Activated effector memory CD4-positive, alpha-beta T cell treated with Interleukin-2 at 50 U/mL for 16 hours (primary cell): ENCODE results near the gene NOS2.
"Not testable (repeated sequence)": the region's sequence is repeated elsewhere in the genome, so short reads cannot be mapped to it uniquely, and the experiment has no call there.

ENCODE experiments used
- DNase-seq: peaks from one replicate; pipeline ENCODE4 v3.0.0-alpha.2; 2020

The NOS2 gene

DNA sequence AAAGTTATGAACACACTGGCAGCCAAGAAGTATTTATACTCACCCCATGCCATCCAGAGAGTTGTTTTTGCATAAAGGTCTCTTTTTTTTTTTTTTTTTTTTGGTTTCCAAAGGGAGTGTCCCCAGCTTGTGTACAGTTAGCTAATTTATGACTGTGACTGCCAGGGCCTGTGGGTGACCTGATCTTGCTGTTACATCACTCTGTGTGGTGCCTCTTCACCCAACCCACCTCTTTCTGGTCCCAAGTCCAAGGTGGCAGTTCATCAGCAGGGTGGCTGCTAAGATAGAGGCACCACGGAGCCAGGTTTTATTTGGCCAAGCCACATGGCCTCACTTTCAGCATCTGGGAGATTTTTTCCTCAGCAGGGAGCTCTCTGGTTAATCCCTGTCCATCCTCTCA, at the start of gene NOS2:
Gene NOS2 (minus strand): TSS at position 8 of the 400 bp plus-strand sequence. CDS start 1,720 bp downstream, outside the sequence.
- DNase-seq, result no peak

DNA sequence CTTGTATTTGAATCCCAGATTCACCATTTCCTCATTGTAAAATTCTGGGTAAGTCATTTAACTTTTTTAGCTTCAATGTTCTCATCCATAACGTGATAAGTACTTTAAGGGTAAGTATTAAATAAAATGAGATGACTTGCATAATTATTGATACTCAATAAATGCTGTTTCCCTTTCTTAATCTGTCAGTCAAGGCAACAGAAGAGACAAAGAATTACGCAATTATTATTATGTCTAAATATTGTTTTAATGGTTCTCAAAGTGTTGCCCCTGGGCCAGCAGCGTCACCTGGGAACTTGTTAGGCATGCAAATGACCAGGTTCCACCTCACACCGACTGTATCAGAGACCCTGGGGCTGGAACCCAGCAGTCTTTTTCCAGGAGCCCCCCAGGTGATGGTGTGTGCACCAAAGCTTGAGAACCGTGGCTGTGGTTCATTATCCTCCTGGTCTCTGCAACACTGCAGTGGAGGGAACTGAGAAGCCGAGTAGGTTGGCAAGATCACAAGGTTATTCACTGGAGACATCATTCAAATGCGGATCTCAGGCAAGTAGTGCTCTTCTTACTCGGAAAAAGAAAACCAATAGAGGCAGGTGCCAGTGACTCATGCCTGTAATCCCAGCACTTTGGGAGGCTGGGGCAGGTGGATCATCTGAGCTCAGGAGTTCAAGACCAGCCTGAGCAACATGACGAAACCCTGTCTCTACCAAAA, 49.3 kb upstream of the NOS2 start:
- no peak for DNase-seq

DNA sequence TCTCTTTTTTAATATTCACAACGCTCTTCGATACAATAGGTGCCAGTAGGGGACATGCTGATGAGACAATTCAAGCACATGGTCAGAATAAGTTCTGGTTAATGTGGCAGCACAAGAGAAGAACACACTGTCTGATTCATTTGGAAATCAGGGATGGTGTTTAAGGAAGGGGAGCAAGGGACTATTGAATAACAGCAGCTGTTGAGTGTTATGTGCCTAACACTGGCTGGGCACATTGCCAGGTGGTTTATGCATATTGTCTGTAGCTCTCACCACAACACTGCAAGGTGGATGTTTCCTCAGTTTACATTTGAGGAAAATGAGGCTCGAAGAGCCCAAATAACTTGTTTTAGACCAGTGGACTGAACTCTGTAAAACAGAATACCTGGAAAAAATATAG, 48.6 kb upstream of the NOS2 start:
- DNase-seq, result no peak

DNA sequence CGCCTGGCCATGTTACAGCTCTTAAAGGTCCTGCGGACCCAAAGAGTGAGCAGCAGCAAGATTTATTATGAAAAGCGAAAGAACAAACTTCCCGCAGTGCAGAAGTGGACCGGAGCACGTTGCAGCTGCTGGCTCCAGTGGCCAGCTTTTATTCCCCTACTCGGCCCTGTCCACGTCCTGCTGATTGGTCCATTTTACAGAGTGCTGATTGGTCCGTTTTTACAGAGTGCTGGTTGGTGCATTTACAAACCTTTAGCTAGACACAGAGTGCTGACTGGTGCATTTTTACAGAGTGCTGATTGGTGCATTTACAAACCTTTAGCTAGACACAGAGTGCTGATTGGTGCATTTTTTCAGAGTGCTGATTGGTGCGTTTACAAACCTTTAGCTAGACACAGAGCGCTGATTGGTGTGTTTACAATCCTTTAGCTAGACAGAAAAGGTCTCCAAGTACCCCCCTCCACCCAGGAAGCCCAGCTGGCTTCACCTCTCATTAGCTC, 46.5 kb upstream of the NOS2 start:
- not testable (repeated sequence) for DNase-seq

DNA sequence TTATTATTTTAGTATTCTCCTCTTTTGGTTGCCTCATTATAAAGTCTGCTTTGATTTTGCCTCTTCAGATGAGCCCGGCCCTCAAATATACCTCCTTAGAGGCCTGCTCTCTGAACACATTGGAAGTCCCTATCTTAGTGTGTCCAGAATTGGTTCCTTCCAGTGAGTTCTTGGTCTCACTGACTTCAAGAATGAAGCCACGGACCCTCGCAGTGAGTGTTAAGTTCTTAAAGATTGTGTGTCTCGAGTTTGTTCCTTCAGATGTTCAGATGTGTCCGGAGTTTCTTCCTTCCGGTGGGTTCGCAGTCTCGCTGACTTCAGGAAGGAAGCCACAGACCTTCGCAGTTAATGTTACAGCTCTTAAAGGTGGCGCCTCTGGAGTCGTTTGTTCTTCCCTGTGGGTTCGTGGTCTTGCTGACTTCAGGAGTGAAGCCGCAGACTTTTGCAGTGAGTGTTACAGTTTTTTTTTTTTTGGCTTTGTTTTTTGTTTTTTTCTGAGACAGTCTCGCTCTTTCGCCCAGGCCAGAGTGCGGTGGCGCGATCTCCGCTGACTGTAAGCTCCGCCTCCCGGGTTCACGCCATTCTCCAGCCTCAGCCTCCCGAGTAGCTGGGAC, 45.8 kb upstream of the NOS2 start:
- peak; percentile 13 for DNase-seq

DNA sequence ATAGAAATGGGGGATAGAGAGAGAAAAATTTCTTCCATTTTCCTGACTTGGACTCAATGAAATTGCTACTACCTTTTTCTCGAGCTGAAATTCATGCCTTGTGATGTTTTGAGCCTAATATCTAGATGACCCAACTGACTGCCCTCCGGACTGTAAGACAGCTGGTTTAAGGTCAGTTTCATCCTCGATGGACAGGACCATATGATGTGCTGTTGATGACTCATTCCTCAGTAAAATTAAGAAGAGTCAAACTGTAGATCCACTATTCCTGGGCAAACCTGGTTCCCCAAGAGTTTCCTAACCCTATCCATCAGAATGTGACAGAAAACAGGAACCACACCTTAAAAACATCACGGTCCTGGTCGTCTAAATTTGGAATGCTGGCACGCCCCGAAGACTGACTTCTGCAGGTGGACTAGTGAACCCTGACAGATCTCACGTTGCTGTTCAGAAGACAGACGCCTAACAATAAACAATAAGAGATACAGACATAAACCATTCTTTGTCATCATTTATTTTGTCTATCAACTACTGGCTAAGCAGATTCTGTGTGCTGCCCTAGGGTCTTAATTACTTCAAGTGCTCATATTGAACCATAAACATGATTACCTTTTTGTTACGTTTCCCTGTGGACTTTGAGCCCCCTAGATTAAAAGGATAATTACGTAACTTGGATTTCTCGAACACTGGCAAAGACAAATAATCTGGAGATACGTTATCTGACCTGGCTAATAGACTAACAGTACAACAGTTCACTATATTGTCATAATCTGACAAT, 45.1 kb upstream of the NOS2 start:
- DNase-seq, result no peak

DNA sequence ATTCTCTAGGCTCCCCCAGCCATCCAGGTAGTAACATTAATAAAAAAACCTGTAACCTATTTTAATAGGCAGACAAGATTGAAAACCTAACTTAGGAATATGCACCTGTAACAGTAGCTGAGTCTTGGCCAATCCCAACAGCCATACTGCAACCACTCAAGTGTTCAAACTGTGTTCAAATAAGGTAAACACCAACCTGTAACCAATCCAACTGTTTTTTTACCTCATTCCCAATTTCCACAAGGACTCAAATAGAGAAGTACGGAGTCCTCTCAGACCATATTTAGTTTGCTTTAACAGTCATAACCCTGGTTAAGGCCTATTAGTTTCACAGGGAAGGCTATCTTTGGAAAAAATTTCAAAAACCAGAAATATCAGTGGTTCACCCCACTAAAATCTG, 40.4 kb upstream of the NOS2 start:
- no peak for DNase-seq

DNA sequence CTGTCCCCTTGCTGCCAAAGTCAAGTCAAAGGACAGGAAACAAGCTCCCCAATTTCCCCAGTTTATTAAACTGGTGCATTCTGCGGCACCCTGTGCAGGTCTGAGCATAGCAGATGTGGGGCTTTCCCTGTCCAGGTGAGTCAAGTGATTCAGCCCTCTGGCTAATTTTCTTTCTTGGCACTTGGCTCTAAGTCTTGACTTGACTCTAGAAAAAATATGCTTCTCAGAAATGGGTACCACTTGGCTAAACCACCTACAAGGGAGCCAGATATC, 40.0 kb upstream of the NOS2 start:
- DNase-seq, result not testable (repeated sequence)

DNA sequence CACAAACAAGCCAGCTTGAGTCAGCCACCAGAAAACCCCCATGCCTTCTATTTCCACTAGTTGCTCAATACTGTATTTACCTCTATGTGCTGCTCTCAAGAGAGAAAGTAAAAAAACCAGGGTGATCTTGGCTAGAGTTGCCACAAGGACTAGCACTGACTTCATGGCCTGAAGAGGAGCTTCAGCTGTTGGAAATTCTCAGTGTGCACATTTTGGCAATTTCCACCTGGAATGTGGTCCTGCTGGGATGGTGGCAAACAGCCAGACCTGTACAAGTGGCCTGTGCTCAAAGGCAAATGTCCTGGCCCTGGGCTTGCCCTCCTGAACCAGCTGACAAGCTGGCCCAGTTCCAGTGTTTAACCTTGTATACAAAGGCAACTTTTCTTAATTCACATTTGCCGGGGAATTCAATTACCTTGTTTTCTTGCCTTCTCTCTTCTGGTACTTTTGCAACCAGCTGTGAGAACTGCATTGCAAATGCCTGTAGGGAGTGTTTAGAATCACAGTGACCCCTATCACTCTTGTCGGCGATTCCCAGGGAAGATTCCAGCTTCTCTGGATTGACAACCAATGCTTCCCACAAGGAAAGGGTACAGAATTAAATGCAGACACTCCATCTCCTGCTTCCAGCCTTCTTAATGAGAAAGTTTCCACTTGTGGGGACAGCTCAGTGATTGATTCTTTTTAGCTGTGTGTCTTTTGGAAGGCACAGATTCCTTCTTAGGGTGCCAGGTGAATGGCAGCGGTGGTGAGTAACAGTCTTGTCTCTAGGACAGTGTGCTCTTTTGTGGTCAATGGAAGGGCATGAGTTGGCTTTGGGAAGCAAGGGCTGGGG, 39.5 kb upstream of the NOS2 start:
- DNase-seq, result not testable (repeated sequence)

DNA sequence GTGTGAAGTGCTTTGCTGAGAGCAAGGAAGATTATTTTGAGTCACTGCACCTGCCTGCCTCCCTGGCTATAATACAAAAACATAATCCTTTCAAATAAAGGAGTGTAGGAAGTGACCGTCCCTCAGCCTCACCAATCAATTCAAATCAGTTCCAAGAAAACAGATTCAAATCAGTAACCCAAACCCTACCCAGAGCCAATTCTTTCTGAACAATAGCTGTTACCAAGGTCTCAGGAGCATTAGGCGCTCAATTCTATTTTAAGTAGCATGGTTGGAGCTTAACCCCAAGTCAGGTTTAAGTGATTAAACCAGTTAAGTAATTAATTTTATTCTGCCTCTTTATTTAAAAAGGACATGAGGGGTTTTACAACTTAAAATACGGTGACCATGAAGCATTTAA, 38.3 kb upstream of the NOS2 start:
- not testable (repeated sequence) for DNase-seq

DNA sequence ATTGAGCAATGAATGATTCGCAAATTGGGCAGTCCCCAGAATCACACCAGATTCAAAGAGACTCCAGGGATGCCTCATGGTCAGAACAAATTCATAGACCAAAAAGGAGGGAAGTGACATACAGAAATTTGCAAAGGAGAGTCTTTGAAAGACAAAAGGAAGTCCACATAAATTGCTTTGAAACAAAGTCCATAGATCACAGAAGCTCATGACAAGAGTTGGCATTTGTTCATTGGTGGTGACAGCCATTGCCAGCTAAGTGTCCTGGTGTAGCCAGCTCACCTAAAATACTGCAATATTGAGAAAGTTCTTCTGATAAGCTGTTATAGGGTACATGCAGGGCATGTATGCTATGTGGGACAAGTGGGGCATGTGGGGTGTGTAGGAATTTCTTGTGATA, 37.4 kb upstream of the NOS2 start:
- DNase-seq, result not testable (repeated sequence)

DNA sequence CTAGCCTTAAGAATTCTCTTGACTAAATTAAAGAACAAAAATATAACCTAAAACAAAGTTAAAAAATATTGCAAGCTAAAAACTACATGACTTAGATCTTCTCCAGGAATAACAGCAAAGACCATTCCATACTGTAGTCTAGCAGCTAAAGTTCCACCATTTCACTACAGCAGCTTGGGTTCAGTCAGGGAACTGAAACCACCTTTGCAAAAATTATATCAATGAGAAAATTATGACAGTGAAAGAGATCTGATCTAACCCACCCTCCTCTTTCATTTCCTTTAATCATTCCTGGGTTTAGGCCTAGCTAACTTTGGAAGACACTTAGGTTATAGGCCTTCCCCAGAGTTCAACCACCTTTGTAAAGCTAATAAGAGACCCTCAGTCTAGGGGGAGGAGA, 36.3 kb upstream of the NOS2 start:
- no peak for DNase-seq

DNA sequence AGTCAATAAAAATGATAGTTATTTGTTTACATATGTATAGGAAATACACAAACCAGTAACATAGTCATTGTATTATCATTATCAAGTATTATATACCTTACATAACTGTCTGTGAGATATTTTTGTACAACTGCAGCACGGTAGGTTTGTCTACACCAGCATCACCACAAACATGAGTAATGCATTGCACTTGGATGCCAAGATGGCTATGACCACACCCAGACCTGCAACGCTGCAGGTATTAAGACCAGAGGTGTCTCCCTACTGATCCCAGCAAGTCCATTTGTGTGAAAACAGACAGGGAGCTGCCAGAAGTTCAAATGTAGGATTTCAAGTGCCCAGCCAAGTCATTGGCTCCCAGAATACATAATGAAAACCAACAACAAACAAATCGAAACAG, 34.2 kb upstream of the NOS2 start:
- no peak for DNase-seq

DNA sequence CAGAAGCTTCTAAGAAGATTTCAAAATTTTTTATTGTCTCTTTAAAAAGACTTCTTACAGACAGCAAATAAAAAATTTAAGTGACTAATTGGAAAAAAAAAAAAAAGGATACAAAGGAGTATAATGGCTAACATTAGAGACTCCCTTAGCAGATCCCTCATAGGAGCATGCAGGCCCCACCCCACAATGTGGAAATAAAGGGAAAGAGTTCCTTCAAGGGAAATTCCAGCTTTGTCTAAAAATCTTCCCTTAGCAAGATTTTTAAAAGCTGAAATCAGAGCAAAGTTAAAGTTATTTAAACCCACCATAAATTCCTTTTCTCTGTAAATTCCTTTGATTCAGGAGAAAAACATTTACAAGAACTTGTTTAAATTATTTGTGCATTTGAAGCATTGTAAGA, 32.5 kb upstream of the NOS2 start:
- no peak for DNase-seq

DNA sequence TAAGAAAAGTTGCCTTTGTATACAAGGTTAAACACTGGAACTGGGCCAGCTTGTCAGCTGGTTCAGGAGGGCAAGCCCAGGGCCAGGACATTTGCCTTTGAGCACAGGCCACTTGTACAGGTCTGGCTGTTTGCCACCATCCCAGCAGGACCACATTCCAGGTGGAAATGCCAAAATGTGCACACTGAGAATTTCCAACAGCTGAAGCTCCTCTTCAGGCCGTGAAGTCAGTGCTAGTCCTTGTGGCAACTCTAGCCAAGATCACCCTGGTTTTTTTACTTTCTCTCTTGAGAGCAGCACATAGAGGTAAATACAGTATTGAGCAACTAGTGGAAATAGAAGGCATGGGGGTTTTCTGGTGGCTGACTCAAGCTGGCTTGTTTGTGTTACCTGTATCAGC, 29.6 kb upstream of the NOS2 start:
- not testable (repeated sequence) for DNase-seq

DNA sequence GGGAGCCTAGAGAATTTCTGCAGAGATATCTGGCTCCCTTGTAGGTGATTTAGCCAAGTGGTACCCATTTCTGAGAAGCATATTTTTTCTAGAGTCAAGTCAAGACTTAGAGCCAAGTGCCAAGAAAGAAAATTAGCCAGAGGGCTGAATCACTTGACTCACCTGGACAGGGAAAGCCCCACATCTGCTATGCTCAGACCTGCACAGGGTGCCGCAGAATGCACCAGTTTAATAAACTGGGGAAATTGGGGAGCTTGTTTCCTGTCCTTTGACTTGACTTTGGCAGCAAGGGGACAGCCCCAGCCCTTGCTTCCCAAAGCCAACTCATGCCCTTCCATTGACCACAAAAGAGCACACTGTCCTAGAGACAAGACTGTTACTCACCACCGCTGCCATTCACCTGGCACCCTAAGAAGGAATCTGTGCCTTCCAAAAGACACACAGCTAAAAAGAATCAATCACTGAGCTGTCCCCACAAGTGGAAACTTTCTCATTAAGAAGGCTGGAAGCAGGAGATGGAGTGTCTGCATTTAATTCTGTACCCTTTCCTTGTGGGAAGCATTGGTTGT, 28.9 kb upstream of the NOS2 start:
- DNase-seq, result not testable (repeated sequence)

DNA sequence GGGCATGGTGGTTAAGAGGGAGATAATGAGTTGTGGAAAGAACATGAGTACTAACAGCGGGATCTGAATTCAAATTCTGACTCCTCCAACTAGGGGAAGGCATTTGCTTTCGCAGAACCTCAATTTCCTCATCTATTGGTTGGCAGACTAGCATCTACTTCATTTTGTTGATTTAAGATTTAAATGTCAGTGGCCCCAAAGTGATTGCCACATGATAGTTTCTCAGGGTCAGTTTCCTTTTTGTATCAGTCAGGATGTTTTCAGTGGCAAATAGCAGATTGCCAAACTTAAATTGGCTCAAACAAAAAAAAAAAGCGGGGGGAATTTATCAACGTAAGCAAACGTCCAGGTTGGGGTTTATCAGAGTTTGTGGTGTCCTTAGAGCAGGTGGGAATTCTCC, 25.1 kb upstream of the NOS2 start:
- no peak for DNase-seq

DNA sequence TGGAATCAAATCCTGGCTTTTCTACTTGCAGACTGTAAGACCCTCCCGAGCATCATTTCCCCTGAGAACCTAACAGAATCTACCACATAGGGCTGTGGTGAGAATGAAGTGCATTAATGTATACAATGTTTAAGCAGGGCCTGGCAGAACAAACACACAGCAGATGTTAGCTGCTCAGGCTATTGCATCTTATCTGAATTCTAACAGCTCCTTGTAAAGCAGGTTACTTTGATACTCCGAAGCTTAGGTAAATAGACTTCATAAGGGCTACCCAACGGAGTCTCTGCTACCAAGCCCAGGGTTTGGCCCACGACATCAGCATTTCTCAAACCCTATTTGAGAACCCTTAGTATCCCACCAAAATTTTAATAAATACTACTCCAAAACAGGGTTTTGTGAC, 24.4 kb upstream of the NOS2 start:
- no peak for DNase-seq

DNA sequence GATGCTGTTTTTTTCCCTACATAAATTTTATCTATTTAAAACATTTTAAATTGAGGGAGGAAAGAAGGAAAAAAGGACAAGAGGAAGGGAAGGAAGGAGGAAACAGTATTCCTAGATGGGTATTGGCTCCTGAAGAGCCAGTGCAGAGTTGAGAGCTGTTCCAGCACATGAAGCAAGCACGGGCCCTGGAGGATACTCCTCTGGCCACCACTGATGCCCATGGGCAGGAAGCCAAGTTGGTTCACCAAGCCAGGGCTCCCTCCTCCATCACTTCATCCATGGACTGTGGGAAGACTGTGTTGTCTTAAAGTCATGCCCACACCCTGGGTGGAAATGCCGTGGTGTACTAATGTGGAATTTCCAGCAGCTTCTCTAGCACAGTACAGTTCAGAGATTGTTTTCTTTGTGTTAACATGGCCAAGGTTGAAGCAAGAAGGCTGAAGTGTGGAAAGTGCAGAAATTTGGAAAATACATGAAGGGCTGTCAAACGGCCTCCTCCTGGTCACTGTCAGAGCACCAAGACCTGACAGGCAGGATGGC, 23.9 kb upstream of the NOS2 start:
- DNase-seq, result no peak

DNA sequence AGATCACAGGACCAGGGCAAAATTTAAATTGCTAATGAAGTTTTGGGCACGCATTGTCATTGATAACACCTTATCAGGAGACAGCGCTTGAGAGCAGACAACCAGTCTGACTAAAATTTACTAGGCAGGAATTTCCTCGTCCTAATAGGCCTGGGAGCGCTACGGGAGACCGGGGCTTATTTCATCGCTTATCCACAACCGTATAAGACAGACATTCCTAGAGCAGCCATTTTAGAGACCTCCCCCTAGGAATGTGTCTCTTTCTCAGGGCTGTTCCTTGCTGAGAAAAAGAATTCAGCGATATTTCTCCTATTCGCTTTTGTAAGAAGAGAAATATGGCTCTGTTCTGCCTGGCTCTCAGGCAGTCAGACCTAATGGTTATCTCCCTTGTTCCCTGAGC, 21.8 kb upstream of the NOS2 start:
- DNase-seq, result not testable (repeated sequence)

DNA sequence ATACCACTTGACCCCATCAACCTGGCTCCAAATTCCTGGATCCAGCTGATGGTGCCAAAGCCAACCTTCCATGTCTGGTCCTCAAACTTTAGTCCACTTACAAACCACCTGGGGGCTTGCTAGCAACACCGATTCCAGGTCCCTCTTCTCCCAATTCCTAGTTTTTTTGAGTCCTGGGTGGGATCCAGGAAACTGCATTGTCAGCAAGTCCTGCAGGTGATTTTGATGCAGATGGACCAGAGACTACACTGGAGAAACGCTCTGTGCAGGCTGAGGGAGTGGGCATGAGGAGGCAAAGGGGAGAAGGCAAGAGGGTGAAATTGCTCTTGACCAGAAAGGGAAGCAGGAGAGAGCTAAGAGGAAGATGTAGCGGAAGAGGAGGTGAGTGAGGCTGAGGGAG, 21.0 kb upstream of the NOS2 start:
- no peak for DNase-seq

DNA sequence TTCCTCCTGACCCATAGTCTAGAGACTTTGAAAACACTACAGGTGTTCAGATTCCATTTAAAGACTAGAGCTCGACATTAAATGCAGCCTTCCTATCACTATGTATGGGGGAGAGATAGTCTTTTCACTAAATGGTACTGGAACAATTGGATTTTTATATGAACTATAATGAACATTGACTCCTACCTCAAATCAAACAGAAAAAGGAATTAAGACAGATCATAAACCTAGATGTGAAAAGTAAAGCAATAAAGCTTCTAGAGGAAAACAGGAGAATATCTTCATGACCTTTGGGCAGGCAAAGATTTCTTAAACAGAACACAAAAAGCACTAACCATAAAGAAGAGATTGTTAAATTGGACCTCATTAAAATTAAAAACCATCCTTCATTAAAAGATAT, 18.8 kb upstream of the NOS2 start:
- DNase-seq, result no peak
